Measurements from ENCODE around the gene TUT1. TPM values are rescaled to one million over a fixed set of nuclear protein-coding genes. Genes with fewer than 3 reads are reported as not detected.

The TUT1 gene
- total RNA-seq, 1 experiment from 2014 or later = 27.2 TPM

- Histone ChIP-seq H3K36me3 (ENCODE audit: control insufficient read depth, insufficient read depth, low read length) (peaks cover 9% of the 10 kb centered on the region), H3K9me3 (no peaks in the 10 kb centered on the region), H3K4me1 (peaks cover 42% of the 10 kb centered on the region), H3K4me3 (ENCODE audit: low read depth, low read length) (no peak overlapping the region), H3K27me3 (replicated peaks; ENCODE audit: control insufficient read depth, insufficient read depth, low read length) (no peaks in the 10 kb centered on the region)
- TF ChIP-seq, protein P1, sequence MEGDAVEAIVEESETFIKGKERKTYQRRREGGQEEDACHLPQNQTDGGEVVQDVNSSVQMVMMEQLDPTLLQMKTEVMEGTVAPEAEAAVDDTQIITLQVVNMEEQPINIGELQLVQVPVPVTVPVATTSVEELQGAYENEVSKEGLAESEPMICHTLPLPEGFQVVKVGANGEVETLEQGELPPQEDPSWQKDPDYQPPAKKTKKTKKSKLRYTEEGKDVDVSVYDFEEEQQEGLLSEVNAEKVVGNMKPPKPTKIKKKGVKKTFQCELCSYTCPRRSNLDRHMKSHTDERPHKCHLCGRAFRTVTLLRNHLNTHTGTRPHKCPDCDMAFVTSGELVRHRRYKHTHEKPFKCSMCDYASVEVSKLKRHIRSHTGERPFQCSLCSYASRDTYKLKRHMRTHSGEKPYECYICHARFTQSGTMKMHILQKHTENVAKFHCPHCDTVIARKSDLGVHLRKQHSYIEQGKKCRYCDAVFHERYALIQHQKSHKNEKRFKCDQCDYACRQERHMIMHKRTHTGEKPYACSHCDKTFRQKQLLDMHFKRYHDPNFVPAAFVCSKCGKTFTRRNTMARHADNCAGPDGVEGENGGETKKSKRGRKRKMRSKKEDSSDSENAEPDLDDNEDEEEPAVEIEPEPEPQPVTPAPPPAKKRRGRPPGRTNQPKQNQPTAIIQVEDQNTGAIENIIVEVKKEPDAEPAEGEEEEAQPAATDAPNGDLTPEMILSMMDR (IDR thresholded peaks at IDR 0.05; ENCODE audit: insufficient read depth in 1 of 2, low read depth in 1 of 2, low read length in 1 of 2, severe bottlenecking in 1 of 2, unreplicated experiment in 1 of 2) = no peak
- Mint-ChIP-seq H3K4me1 (ENCODE audit: low read depth, unreplicated experiment) (peaks cover 48% of the 10 kb centered on the region), H3K9me3 (ENCODE audit: unreplicated experiment) (no peaks in the 10 kb centered on the region), H3K27ac (ENCODE audit: unreplicated experiment) (no peak overlapping the region), H3K27me3 (ENCODE audit: insufficient read depth, unreplicated experiment) (no peaks in the 10 kb centered on the region), H3K36me3 (ENCODE audit: insufficient read depth, unreplicated experiment) (peaks cover 100% of the 10 kb centered on the region), H3K4me3 (ENCODE audit: unreplicated experiment) (no peak overlapping the region)
- no TSS peak for BruUV-seq (replicated peaks)
- intact Hi-C loops (cut with micrococcal nuclease; ENCODE audit: unreplicated experiment) = no loop called here
- ChIA-PET POLR2A (interaction anchor here (0.6 kb wide), 1 partner anchor 9 kb away, joined by 3 read pairs; no protein-coding TSS in a partner anchor), CTCF (interaction anchor here (0.6 to 0.9 kb wide), 2 partner anchors 16 to 31 kb away, joined by 3 to 4 read pairs; no protein-coding TSS in a partner anchor)
- DNase-seq = no peak
Observed at GRCh38 chr11:62569611-62570010, 21.7 kb downstream of the TUT1 start.

- ChIA-PET CTCF (interaction anchor here (0.7 kb wide), 1 partner anchor 220 kb away, joined by 3 read pairs; no protein-coding TSS in a partner anchor), POLR2A (interaction anchor here (0.6 to 0.9 kb wide), 2 partner anchors 25 to 59 kb away, joined by 3 read pairs; partner anchors contain the start of gene TUT1)
- TF ChIP-seq, protein P1 (IDR thresholded peaks at IDR 0.05; ENCODE audit: insufficient read depth in 1 of 2, low read depth in 1 of 2, low read length in 1 of 2, severe bottlenecking in 1 of 2, unreplicated experiment in 1 of 2) = no peak
- peaks cover 42% of the 10 kb centered on the region for H3K4me1 Mint-ChIP-seq (ENCODE audit: low read depth, unreplicated experiment)
- H3K36me3 Mint-ChIP-seq (ENCODE audit: insufficient read depth, unreplicated experiment) = peaks cover 100% of the 10 kb centered on the region
- Histone ChIP-seq H3K4me1 (peaks cover 54% of the 10 kb centered on the region), H3K36me3 (ENCODE audit: control insufficient read depth, insufficient read depth, low read length) (peaks cover 9% of the 10 kb centered on the region), H3K4me3 (ENCODE audit: low read depth, low read length) (no peak overlapping the region), H3K9me3 (no peaks in the 10 kb centered on the region), H3K27me3 (replicated peaks; ENCODE audit: control insufficient read depth, insufficient read depth, low read length) (no peaks in the 10 kb centered on the region)
- H3K9me3 Mint-ChIP-seq (ENCODE audit: unreplicated experiment) = no peaks in the 10 kb centered on the region
- peak overlapping the region; percentile 51 for H3K27ac Mint-ChIP-seq (ENCODE audit: unreplicated experiment)
- no TSS peak for BruUV-seq (replicated peaks)
- H3K27me3 Mint-ChIP-seq (ENCODE audit: insufficient read depth, unreplicated experiment) = no peaks in the 10 kb centered on the region
- intact Hi-C loops (cut with micrococcal nuclease; ENCODE audit: unreplicated experiment) = no loop called here
- H3K4me3 Mint-ChIP-seq (ENCODE audit: unreplicated experiment) = no peak overlapping the region
- DNase-seq = no peak
Observed at GRCh38 chr11:62567018-62567633, 24.2 kb downstream of the TUT1 start.

DNA sequence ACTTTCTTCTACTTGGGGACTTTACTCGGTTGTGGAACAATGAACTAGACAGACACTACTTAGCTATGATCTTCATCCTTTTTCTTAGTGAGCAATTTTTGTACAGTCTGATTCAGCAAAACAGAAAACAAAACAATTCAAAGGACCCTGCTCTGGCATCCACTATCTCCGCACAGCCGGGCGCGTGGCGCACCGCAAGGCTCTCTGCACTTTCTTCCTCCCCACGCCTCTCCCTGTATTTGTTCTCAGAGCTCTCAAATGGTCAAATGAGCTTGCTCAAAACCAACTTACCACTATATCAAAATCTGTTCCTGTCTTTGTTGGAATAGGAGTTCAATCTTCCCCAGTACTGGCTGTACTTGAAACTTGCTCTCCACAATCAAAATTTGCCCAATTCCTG lies 25.1 kb downstream of the TUT1 start:
- Histone ChIP-seq H3K9me3 (no peaks in the 10 kb centered on the region), H3K4me3 (ENCODE audit: low read depth, low read length) (no peak overlapping the region), H3K36me3 (ENCODE audit: control insufficient read depth, insufficient read depth, low read length) (peaks cover 6% of the 10 kb centered on the region), H3K27me3 (replicated peaks; ENCODE audit: control insufficient read depth, insufficient read depth, low read length) (no peaks in the 10 kb centered on the region), H3K4me1 (peaks cover 51% of the 10 kb centered on the region)
- H3K4me1 Mint-ChIP-seq (ENCODE audit: low read depth, unreplicated experiment) = peaks cover 42% of the 10 kb centered on the region
- no peak overlapping the region for H3K4me3 Mint-ChIP-seq (ENCODE audit: unreplicated experiment)
- no peaks in the 10 kb centered on the region for H3K9me3 Mint-ChIP-seq (ENCODE audit: unreplicated experiment)
- no peak for DNase-seq
- peak overlapping the region; percentile 6 for H3K27ac Mint-ChIP-seq (ENCODE audit: unreplicated experiment)
- intact Hi-C loops (cut with micrococcal nuclease; ENCODE audit: unreplicated experiment) = no loop called here
- CTCF ChIA-PET = interaction anchor here (0.5 to 1.6 kb wide), 4 partner anchors 8 to 142 kb away, joined by 3 to 4 read pairs (median 4); partner anchors contain the start of gene EEF1G
- H3K27me3 Mint-ChIP-seq (ENCODE audit: insufficient read depth, unreplicated experiment) = no peaks in the 10 kb centered on the region
- POLR2A ChIA-PET = interaction anchor here (0.9 to 1.5 kb wide), 2 partner anchors 8 to 26 kb away, joined by 3 to 15 read pairs; partner anchors contain the start of genes EEF1G and TUT1
- peaks cover 100% of the 10 kb centered on the region for H3K36me3 Mint-ChIP-seq (ENCODE audit: insufficient read depth, unreplicated experiment)
- TF ChIP-seq, protein P1 (IDR thresholded peaks at IDR 0.05; ENCODE audit: insufficient read depth in 1 of 2, low read depth in 1 of 2, low read length in 1 of 2, severe bottlenecking in 1 of 2, unreplicated experiment in 1 of 2) = no peak
- no TSS peak for BruUV-seq (replicated peaks)

Measured in Caco-2 (cell line).